ENCODE data around the gene ZNF316.

- TF ChIP-seq CTCF (IDR thresholded peaks at IDR 0.05) (no peak), POLR2A (IDR thresholded peaks at IDR 0.05) (no peak)
These were observed 5.5 kb upstream of the ZNF316 start for GRCh38 chr7:6631605-6632004.
